ENCODE results near the gene EEF1G. TPM values are rescaled to one million over a fixed set of nuclear protein-coding genes. Genes with fewer than 3 reads are reported as not detected.
A peak's percentile ranks its signal among the peaks of the same experiment; 100 is the strongest.

The EEF1G gene
- total and polyA plus RNA-seq, 2 of the 13 experiments (the other 11 are each of a cell fraction or from before 2014, with no cell fraction given) = 1,787 to 2,144 TPM

DNA sequence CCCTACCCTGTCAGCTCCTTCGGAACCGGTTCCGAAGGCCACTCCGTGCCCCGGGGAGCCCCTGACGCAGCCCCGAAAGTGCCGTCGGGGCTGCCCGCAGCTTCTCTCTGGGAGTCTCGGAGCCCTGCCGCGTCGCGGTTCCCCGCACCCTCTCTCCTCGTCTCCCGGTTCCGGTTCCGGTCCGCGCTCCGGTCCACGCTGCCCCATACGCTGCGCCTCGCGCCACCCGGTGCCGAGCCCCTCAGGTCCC lies 27.4 kb upstream of the EEF1G start (continued):
- TF ChIP-seq, protein P1, sequence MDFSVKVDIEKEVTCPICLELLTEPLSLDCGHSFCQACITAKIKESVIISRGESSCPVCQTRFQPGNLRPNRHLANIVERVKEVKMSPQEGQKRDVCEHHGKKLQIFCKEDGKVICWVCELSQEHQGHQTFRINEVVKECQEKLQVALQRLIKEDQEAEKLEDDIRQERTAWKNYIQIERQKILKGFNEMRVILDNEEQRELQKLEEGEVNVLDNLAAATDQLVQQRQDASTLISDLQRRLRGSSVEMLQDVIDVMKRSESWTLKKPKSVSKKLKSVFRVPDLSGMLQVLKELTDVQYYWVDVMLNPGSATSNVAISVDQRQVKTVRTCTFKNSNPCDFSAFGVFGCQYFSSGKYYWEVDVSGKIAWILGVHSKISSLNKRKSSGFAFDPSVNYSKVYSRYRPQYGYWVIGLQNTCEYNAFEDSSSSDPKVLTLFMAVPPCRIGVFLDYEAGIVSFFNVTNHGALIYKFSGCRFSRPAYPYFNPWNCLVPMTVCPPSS (IDR thresholded peaks at IDR 0.05) = no peak
- TF ChIP-seq MLLT10 (CRISPR knock-in tag; IDR thresholded peaks at IDR 0.05) = no peak
- TF ChIP-seq GZF1 (CRISPR knock-in tag; IDR thresholded peaks at IDR 0.05) = no peak
- TF ChIP-seq, protein P2, sequence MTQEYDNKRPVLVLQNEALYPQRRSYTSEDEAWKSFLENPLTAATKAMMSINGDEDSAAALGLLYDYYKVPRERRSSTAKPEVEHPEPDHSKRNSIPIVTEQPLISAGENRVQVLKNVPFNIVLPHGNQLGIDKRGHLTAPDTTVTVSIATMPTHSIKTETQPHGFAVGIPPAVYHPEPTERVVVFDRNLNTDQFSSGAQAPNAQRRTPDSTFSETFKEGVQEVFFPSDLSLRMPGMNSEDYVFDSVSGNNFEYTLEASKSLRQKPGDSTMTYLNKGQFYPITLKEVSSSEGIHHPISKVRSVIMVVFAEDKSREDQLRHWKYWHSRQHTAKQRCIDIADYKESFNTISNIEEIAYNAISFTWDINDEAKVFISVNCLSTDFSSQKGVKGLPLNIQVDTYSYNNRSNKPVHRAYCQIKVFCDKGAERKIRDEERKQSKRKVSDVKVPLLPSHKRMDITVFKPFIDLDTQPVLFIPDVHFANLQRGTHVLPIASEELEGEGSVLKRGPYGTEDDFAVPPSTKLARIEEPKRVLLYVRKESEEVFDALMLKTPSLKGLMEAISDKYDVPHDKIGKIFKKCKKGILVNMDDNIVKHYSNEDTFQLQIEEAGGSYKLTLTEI (CRISPR knock-in tag; conservative IDR thresholded peaks at IDR 0.05) = no peak
- no peak for TF ChIP-seq HNRNPUL1 (IDR thresholded peaks at IDR 0.05; ENCODE audit: low read depth, low read length)
- TF ChIP-seq, protein P3, sequence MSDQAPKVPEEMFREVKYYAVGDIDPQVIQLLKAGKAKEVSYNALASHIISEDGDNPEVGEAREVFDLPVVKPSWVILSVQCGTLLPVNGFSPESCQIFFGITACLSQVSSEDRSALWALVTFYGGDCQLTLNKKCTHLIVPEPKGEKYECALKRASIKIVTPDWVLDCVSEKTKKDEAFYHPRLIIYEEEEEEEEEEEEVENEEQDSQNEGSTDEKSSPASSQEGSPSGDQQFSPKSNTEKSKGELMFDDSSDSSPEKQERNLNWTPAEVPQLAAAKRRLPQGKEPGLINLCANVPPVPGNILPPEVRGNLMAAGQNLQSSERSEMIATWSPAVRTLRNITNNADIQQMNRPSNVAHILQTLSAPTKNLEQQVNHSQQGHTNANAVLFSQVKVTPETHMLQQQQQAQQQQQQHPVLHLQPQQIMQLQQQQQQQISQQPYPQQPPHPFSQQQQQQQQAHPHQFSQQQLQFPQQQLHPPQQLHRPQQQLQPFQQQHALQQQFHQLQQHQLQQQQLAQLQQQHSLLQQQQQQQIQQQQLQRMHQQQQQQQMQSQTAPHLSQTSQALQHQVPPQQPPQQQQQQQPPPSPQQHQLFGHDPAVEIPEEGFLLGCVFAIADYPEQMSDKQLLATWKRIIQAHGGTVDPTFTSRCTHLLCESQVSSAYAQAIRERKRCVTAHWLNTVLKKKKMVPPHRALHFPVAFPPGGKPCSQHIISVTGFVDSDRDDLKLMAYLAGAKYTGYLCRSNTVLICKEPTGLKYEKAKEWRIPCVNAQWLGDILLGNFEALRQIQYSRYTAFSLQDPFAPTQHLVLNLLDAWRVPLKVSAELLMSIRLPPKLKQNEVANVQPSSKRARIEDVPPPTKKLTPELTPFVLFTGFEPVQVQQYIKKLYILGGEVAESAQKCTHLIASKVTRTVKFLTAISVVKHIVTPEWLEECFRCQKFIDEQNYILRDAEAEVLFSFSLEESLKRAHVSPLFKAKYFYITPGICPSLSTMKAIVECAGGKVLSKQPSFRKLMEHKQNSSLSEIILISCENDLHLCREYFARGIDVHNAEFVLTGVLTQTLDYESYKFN (CRISPR knock-in tag; conservative IDR thresholded peaks at IDR 0.05) = no peak
- TF ChIP-seq ZNF335 (CRISPR knock-in tag; IDR thresholded peaks at IDR 0.05) = no peak
- TF ChIP-seq, protein P4, sequence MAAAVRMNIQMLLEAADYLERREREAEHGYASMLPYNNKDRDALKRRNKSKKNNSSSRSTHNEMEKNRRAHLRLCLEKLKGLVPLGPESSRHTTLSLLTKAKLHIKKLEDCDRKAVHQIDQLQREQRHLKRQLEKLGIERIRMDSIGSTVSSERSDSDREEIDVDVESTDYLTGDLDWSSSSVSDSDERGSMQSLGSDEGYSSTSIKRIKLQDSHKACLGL (CRISPR knock-in tag; IDR thresholded peaks at IDR 0.05) = peak; percentile 92
- TF ChIP-seq ZNF850 (CRISPR knock-in tag; conservative IDR thresholded peaks at IDR 0.05) = no peak
- TF ChIP-seq PAF1 (CRISPR knock-in tag; IDR thresholded peaks at IDR 0.05) = no peak
- no peak for TF ChIP-seq SP1 (IDR thresholded peaks at IDR 0.05)
- no peak for TF ChIP-seq SP1 (CRISPR knock-in tag; IDR thresholded peaks at IDR 0.05)
- TF ChIP-seq ZNF230 (CRISPR knock-in tag; IDR thresholded peaks at IDR 0.05) = no peak
- TF ChIP-seq KLF9 (CRISPR knock-in tag; IDR thresholded peaks at IDR 0.05; ENCODE audit: low read depth) = no peak
- TF ChIP-seq, protein P5, sequence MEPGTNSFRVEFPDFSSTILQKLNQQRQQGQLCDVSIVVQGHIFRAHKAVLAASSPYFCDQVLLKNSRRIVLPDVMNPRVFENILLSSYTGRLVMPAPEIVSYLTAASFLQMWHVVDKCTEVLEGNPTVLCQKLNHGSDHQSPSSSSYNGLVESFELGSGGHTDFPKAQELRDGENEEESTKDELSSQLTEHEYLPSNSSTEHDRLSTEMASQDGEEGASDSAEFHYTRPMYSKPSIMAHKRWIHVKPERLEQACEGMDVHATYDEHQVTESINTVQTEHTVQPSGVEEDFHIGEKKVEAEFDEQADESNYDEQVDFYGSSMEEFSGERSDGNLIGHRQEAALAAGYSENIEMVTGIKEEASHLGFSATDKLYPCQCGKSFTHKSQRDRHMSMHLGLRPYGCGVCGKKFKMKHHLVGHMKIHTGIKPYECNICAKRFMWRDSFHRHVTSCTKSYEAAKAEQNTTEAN (CRISPR knock-in tag; conservative IDR thresholded peaks at IDR 0.05) = no peak
- no peak for TF ChIP-seq ZNF614 (CRISPR knock-in tag; IDR thresholded peaks at IDR 0.05; ENCODE audit: borderline replicate concordance)
- TF ChIP-seq ZNF430 (CRISPR knock-in tag; IDR thresholded peaks at IDR 0.05) = no peak
- TF ChIP-seq ZNF761 (CRISPR knock-in tag; conservative IDR thresholded peaks at IDR 0.05) = no peak
- TF ChIP-seq, protein P6, sequence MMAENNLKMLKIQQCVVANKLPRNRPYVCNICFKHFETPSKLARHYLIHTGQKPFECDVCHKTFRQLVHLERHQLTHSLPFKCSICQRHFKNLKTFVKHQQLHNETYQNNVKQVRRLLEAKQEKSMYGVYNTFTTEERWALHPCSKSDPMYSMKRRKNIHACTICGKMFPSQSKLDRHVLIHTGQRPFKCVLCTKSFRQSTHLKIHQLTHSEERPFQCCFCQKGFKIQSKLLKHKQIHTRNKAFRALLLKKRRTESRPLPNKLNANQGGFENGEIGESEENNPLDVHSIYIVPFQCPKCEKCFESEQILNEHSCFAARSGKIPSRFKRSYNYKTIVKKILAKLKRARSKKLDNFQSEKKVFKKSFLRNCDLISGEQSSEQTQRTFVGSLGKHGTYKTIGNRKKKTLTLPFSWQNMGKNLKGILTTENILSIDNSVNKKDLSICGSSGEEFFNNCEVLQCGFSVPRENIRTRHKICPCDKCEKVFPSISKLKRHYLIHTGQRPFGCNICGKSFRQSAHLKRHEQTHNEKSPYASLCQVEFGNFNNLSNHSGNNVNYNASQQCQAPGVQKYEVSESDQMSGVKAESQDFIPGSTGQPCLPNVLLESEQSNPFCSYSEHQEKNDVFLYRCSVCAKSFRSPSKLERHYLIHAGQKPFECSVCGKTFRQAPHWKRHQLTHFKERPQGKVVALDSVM (CRISPR knock-in tag; IDR thresholded peaks at IDR 0.05) = peak; percentile 25; the same call in 1 of the 2 replicates
- no peak for TF ChIP-seq PRPF4 (IDR thresholded peaks at IDR 0.05; ENCODE audit: low read depth, low read length, poor library complexity, severe bottlenecking)
- TF ChIP-seq, protein P7, sequence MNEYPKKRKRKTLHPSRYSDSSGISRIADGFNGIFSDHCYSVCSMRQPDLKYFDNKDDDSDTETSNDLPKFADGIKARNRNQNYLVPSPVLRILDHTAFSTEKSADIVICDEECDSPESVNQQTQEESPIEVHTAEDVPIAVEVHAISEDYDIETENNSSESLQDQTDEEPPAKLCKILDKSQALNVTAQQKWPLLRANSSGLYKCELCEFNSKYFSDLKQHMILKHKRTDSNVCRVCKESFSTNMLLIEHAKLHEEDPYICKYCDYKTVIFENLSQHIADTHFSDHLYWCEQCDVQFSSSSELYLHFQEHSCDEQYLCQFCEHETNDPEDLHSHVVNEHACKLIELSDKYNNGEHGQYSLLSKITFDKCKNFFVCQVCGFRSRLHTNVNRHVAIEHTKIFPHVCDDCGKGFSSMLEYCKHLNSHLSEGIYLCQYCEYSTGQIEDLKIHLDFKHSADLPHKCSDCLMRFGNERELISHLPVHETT (CRISPR knock-in tag; conservative IDR thresholded peaks at IDR 0.05) = no peak

Data from HepG2 (cell line).